Measurements from ENCODE around the gene LRRC27.

The LRRC27 gene

GRCh38 chr10:132374612-132375011 lies 42.6 kb downstream of the LRRC27 start:
- no peak for TF ChIP-seq CTCF (IDR thresholded peaks at IDR 0.05)

DNA sequence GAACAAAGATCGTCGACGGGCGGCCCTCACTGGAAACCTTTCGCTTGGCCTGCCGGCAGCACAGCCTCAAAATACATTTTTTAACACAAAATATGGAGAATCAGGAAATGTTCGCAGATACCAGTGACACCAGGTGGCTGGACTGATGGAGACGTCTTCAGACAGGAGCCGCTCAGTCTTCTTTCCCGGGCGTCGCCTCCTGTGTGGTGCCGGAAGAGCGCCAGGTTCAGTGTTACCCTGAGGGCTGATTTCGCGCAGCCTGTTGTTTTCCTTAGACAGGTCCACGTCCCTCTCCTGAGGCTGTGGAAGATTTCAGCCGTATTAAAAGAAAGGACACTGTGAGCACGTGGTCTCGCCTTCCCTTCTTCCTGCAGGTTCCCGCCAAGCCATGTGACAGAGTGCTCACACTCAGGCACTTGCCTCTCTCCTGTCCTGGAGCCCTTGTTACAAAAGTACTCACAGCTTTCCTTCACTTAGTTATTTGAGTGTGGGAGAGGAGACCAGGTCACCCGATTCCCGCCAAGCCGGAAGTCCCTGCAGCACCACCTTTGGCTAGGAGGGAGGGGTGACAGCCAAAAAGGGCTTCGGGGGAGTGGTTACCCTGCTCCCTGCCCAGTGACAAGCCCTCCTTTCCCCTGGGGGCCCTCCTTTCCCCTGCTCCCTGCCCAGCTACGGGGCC lies 43.3 kb downstream of the LRRC27 start:
- no peak for TF ChIP-seq CTCF (IDR thresholded peaks at IDR 0.05)

- no peak for TF ChIP-seq CTCF (IDR thresholded peaks at IDR 0.05)
These were observed 43.9 kb downstream of the LRRC27 start for GRCh38 chr10:132375795-132376297.

DNA sequence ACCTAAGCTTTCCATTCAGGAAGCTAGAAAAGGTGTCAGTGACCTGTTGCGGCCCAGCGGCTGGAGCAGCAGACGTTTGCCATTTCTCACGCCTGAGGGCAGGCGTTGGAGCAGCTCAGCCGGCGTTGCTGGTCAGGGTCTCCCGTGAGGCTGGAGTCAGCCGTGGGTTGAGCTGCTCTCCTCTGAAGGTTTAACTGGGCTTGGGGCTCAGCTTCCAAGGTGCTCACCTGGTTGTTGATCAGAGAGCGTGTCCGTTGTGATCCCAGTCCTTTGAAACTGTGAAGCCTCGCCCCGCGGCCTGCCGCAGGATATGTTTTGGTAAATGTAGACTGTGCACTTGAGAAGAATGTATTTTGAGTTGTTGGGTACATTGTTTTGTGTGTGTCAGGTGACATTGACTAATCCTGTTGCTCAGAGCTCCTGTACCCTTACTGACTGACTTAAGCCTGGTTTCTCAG lies 44.4 kb downstream of the LRRC27 start:
- TF ChIP-seq CTCF (IDR thresholded peaks at IDR 0.05): no peak

GRCh38 chr10:132377326-132377725 lies 45.3 kb downstream of the LRRC27 start:
- TF ChIP-seq CTCF (IDR thresholded peaks at IDR 0.05): no peak

GRCh38 chr10:132381741-132382140 lies 49.7 kb downstream of the LRRC27 start:
- TF ChIP-seq CTCF (IDR thresholded peaks at IDR 0.05): no peak

DNA sequence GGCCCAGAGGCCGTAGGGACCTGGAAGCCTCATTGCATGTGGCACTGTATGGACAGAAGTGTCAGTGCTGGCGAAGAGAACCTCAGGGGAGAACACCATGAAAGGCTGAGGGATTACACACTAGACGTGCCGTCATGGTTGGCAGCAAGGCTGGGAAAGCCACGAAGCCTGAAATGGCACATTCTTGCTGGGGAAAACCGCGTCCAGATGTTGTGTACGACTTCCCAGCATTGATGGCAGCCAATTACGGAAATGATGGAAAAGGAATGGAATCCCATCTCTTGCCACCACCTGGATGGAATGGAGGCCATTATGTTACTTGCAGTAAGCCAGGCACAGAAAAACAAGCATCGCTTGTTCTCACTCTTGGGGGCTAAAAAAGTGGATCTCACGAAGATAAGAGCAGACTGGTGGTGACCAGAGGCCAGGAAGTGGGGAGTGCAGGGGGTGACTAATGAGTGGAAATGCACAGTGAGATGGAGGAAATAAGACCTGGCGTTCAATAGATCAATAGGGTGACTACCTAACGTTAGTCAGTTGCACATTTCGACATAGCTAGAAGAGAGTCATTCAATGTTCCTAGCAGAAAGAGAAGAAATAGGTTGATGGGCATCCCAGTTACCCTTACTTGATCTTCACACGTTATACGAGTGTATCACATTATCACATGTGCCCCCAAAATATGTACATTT lies 50.4 kb downstream of the LRRC27 start:
- no peak for TF ChIP-seq CTCF (IDR thresholded peaks at IDR 0.05)
